Measurements from ENCODE around the gene NOTUM. TPM values are rescaled to one million over a fixed set of nuclear protein-coding genes. Genes with fewer than 3 reads are reported as not detected.

NOTUM gene
- total and polyA plus RNA-seq, 9 of the 15 experiments (the other 6 are each of a cell fraction or from before 2014, with no cell fraction given), result 0.03 to 14.0 (median 4.1) TPM

DNA sequence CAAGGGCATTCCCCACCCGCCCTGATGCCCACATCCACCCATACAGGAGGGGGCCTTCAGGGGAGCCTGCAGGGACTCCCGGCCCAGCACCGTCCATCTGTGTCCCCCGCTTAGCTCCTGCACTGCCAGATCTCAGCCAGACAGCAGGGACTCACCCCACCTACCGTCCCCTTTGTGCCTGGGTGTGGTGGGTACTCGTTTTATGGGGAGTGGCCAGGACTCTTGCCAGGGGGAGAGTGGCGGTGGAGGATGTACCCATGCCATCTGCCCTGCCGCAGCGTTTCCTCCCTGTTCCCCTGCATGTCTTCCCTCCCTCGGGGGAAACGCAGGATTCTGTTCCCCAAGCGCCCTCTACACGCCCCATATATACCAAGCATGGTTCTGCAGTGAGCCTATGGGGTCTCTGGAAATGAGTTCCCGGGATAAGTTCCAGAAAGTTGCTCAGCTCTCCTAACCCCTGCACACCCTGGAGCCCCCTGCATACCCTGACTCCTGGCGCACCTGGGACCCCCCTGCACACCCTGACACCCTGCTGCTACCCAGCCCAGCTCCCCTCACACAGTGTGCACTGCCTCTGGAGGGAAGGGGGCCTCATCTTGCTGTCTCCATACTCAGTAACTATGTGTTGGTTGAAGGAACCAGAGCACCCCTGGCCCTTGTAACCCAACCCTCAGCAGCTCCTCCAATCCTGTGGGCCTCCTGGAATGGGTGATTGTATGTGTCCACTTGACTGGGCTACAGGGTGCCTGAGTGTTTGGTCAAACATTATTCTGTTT is 29.2 kb downstream of the NOTUM start (continued):
- TF ChIP-seq, protein P1, sequence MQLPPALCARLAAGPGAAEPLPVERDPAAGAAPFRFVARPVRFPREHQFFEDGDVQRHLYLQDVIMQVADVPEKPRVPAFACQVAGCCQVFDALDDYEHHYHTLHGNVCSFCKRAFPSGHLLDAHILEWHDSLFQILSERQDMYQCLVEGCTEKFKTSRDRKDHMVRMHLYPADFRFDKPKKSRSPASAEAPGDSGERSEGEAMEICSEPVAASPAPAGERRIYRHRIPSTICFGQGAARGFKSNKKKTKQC (CRISPR knock-in tag; IDR thresholded peaks at IDR 0.05), result no peak
- TF ChIP-seq, protein P2, sequence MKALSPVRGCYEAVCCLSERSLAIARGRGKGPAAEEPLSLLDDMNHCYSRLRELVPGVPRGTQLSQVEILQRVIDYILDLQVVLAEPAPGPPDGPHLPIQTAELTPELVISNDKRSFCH (CRISPR knock-in tag; IDR thresholded peaks at IDR 0.05), result no peak
- TF ChIP-seq, protein P2 (tag; IDR thresholded peaks at IDR 0.05), result no peak
- no peak for TF ChIP-seq ETS2 (tag; IDR thresholded peaks at IDR 0.05; ENCODE audit: borderline replicate concordance, poor library complexity, severe bottlenecking)
- no peak for TF ChIP-seq ZNF23 (CRISPR knock-in tag; IDR thresholded peaks at IDR 0.05)
- TF ChIP-seq RBBP5 (IDR thresholded peaks at IDR 0.05; ENCODE audit: borderline replicate concordance, insufficient read depth, low read length, poor library complexity, severe bottlenecking), result no peak
- TF ChIP-seq, protein P3, sequence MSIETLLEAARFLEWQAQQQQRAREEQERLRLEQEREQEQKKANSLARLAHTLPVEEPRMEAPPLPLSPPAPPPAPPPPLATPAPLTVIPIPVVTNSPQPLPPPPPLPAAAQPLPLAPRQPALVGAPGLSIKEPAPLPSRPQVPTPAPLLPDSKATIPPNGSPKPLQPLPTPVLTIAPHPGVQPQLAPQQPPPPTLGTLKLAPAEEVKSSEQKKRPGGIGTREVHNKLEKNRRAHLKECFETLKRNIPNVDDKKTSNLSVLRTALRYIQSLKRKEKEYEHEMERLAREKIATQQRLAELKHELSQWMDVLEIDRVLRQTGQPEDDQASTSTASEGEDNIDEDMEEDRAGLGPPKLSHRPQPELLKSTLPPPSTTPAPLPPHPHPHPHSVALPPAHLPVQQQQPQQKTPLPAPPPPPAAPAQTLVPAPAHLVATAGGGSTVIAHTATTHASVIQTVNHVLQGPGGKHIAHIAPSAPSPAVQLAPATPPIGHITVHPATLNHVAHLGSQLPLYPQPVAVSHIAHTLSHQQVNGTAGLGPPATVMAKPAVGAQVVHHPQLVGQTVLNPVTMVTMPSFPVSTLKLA (conservative IDR thresholded peaks at IDR 0.05), result no peak
- TF ChIP-seq ZNF584 (CRISPR knock-in tag; IDR thresholded peaks at IDR 0.05; ENCODE audit: low read depth), result no peak
- no peak for TF ChIP-seq GABPB1 (CRISPR knock-in tag; IDR thresholded peaks at IDR 0.05)
- no peak for TF ChIP-seq ZNF57 (CRISPR knock-in tag; IDR thresholded peaks at IDR 0.05)
- no peak for TF ChIP-seq ZNF589 (CRISPR knock-in tag; IDR thresholded peaks at IDR 0.05; ENCODE audit: low read depth)
- TF ChIP-seq BMI1 (IDR thresholded peaks at IDR 0.05; ENCODE audit: low read length), result no peak
- TF ChIP-seq, protein P4, sequence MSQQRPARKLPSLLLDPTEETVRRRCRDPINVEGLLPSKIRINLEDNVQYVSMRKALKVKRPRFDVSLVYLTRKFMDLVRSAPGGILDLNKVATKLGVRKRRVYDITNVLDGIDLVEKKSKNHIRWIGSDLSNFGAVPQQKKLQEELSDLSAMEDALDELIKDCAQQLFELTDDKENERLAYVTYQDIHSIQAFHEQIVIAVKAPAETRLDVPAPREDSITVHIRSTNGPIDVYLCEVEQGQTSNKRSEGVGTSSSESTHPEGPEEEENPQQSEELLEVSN (IDR thresholded peaks at IDR 0.05; ENCODE audit: borderline replicate concordance in 1 of 2, extremely low read depth in 1 of 2, insufficient read depth in 1 of 2, insufficient read length in 1 of 2, low read depth in 1 of 2, low read length in 1 of 2, poor library complexity in 1 of 2, severe bottlenecking in 1 of 2), result no peak
- no peak for TF ChIP-seq IRF2 (CRISPR knock-in tag; IDR thresholded peaks at IDR 0.05)
- TF ChIP-seq, protein P5, sequence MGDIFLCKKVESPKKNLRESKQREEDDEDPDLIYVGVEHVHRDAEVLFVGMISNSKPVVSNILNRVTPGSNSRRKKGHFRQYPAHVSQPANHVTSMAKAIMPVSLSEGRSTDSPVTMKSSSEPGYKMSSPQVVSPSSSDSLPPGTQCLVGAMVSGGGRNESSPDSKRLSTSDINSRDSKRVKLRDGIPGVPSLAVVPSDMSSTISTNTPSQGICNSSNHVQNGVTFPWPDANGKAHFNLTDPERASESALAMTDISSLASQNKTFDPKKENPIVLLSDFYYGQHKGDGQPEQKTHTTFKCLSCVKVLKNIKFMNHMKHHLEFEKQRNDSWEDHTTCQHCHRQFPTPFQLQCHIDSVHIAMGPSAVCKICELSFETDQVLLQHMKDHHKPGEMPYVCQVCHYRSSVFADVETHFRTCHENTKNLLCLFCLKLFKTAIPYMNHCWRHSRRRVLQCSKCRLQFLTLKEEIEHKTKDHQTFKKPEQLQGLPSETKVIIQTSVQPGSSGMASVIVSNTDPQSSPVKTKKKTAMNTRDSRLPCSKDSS (IDR thresholded peaks at IDR 0.05; ENCODE audit: low read depth, partially characterized antibody), result no peak
- TF ChIP-seq, protein P6, sequence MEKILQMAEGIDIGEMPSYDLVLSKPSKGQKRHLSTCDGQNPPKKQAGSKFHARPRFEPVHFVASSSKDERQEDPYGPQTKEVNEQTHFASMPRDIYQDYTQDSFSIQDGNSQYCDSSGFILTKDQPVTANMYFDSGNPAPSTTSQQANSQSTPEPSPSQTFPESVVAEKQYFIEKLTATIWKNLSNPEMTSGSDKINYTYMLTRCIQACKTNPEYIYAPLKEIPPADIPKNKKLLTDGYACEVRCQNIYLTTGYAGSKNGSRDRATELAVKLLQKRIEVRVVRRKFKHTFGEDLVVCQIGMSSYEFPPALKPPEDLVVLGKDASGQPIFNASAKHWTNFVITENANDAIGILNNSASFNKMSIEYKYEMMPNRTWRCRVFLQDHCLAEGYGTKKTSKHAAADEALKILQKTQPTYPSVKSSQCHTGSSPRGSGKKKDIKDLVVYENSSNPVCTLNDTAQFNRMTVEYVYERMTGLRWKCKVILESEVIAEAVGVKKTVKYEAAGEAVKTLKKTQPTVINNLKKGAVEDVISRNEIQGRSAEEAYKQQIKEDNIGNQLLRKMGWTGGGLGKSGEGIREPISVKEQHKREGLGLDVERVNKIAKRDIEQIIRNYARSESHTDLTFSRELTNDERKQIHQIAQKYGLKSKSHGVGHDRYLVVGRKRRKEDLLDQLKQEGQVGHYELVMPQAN (IDR thresholded peaks at IDR 0.05; ENCODE audit: borderline replicate concordance), result no peak
- no peak for TF ChIP-seq CREB1 (IDR thresholded peaks at IDR 0.05)
- TF ChIP-seq CREB1 (CRISPR knock-in tag; IDR thresholded peaks at IDR 0.05), result no peak
- no peak for TF ChIP-seq FOXA3 (CRISPR knock-in tag; conservative IDR thresholded peaks at IDR 0.05 in 1 of 2, IDR thresholded peaks at IDR 0.05 in 1 of 2)
